Adrenal gland (tissue), 5 donors: ENCODE measurements around the gene AFDN.

Experiments
- CTCF ChIP-seq, 6 experiments: fragments of 450-650 bp in 4 of 6; fragments of 200-600 bp in 2 of 6; sonication (generic) in 1 of 6; IDR thresholded peaks; 1 replicate in 5 of 6; 2 replicates in 1 of 6; pipeline versions ENCODE4 v1.5.1 to v1.8.0; 2016 to 2021; ENCODE audit warnings: antibody characterized with exemption in 6 of 6, mild to moderate bottlenecking in 2 of 6, moderate library complexity in 1 of 6
- POLR2A ChIP-seq, 2 donors: fragments of 450-650 bp; IDR thresholded peaks; one replicate each; pipeline ENCODE4 v1.6.1; 2017; ENCODE audit warnings: antibody characterized with exemption in 2 of 2, mild to moderate bottlenecking in 2 of 2, moderate library complexity in 1 of 2
- donor health status: DM: no; HTN: no; CAD: no.

GRCh38 chr6:167811040-167811439 is 15.7 kb upstream of the AFDN start:
- TF ChIP-seq CTCF (IDR thresholded peaks at IDR 0.05) = no peak
- no peak for TF ChIP-seq POLR2A (IDR thresholded peaks at IDR 0.05)
